Adrenal gland (tissue), 5 donors: ENCODE results near the gene MAPRE3.

Source experiments
- CTCF ChIP-seq, 6 experiments: fragments of 450-650 bp in 4 of 6; fragments of 200-600 bp in 2 of 6; sonication (generic) in 1 of 6; IDR thresholded peaks; 1 replicate in 5 of 6; 2 replicates in 1 of 6; pipeline versions ENCODE4 v1.5.1 to v1.8.0; 2016 to 2021; ENCODE audit warnings: antibody characterized with exemption in 6 of 6, mild to moderate bottlenecking in 2 of 6, moderate library complexity in 1 of 6
- POLR2A ChIP-seq, 2 donors: fragments of 450-650 bp; IDR thresholded peaks; one replicate each; pipeline ENCODE4 v1.6.1; 2017; ENCODE audit warnings: antibody characterized with exemption in 2 of 2, mild to moderate bottlenecking in 2 of 2, moderate library complexity in 1 of 2
- donor health status: DM: no; HTN: no; CAD: no.

DNA sequence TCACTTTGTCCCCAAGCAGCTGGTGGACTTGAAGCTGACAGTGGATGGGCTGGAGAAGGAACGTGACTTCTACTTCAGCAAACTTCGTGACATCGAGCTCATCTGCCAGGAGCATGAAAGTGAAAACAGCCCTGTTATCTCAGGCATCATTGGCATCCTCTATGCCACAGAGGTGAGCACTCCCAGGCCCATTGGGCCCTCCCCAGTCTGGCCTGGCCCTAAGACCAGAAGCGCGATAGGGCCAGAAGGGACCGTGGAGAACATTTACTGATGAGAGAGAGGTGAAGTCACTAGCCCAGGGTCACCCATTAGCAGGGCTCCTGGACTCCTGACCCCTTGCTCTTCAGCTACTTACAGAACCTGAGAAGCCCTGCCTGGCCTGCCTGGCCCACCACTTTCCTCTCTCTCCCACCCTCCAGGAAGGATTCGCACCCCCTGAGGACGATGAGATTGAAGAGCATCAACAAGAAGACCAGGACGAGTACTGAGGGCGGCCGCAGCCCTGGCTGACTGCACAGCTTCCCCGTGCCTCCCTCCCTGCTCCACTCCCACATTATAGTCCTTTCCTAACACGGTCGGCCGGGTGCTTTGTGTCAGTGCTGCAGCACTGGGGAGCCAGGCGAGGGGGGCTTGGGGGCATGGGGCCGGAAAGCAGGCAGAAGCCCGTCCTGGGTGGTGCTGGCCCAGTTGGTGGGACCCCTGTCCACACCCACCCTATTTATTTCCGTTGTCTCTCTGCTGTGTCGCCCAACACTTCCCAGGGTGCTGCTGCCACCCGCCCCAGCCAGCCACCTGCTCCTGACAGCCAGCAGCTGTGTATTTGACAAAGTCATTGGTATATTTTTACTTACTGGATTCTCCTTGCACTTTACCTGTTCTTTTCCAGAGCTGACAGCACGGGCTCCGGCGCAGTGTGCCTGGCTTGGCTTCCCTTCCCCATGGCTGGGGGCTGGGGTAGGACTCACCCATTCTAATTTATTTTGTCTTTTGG is 55.7 kb downstream of the MAPRE3 start:
- no peak for TF ChIP-seq CTCF (IDR thresholded peaks at IDR 0.05)
- no peak for TF ChIP-seq POLR2A (IDR thresholded peaks at IDR 0.05)
